ENCODE measurements around the gene RUNX2.

DNA sequence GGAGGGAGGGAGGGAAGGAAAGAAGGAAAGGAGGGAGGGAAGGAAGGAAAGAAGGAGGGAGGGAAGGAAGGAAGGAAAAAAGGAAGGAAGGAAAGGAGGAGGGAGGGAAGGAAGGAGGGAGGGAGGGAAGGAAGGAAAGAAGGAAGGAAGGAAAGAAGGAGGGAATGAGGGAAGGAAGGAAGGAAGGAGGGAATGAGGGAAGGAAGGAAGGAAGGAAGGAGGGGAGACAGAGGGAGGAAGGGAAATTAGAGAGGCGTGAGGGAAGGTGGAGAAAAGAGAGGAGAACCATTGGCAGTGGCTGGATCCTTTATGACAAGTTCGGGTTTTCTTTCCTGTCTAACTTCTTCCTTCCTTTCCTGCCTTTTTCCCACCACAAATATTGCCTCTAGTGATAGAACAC lies 71.9 kb downstream of the RUNX2 start:
- TF ChIP-seq, protein P1, sequence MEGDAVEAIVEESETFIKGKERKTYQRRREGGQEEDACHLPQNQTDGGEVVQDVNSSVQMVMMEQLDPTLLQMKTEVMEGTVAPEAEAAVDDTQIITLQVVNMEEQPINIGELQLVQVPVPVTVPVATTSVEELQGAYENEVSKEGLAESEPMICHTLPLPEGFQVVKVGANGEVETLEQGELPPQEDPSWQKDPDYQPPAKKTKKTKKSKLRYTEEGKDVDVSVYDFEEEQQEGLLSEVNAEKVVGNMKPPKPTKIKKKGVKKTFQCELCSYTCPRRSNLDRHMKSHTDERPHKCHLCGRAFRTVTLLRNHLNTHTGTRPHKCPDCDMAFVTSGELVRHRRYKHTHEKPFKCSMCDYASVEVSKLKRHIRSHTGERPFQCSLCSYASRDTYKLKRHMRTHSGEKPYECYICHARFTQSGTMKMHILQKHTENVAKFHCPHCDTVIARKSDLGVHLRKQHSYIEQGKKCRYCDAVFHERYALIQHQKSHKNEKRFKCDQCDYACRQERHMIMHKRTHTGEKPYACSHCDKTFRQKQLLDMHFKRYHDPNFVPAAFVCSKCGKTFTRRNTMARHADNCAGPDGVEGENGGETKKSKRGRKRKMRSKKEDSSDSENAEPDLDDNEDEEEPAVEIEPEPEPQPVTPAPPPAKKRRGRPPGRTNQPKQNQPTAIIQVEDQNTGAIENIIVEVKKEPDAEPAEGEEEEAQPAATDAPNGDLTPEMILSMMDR (IDR thresholded peaks at IDR 0.05): no peak
- no peak for TF ChIP-seq POLR2A (IDR thresholded peaks at IDR 0.05)

Measured in uterus (tissue), 2 donors.